SKM-1 treated with dmso at 0.1 percent for 144 hours (cell line): ENCODE results near the gene PIEZO2.

Experiments used
- DNase-seq: peaks from one replicate; lab custom pipeline; 2025; ENCODE audit not compliant: unreplicated experiment; lab: John Stamatoyannopoulos, UW

PIEZO2 gene

GRCh38 chr18:11113937-11114336, 35.4 kb downstream of the PIEZO2 start:
- no peak for DNase-seq

- no peak for DNase-seq
Observed at GRCh38 chr18:11113046-11113548, 36.3 kb downstream of the PIEZO2 start.

GRCh38 chr18:11112286-11112685, 37.1 kb downstream of the PIEZO2 start:
- no peak for DNase-seq

GRCh38 chr18:11110509-11110908, 38.9 kb downstream of the PIEZO2 start:
- no peak for DNase-seq

- no peak for DNase-seq
Observed at GRCh38 chr18:11108947-11109346, 40.4 kb downstream of the PIEZO2 start.

- no peak for DNase-seq
Observed at GRCh38 chr18:11106894-11107293, 42.5 kb downstream of the PIEZO2 start.

- DNase-seq: no peak
Observed at GRCh38 chr18:11105463-11105862, 43.9 kb downstream of the PIEZO2 start.

- DNase-seq: no peak
Observed at GRCh38 chr18:11104307-11104706, 45.1 kb downstream of the PIEZO2 start.

- DNase-seq: no peak
Observed at GRCh38 chr18:11096839-11097750, 52.3 kb downstream of the PIEZO2 start.

- DNase-seq: no peak
Observed at GRCh38 chr18:11096411-11096810, 53.0 kb downstream of the PIEZO2 start.

GRCh38 chr18:11095674-11096293, 53.6 kb downstream of the PIEZO2 start:
- no peak for DNase-seq

GRCh38 chr18:11095211-11095610, 54.2 kb downstream of the PIEZO2 start:
- no peak for DNase-seq

GRCh38 chr18:11091746-11092145, 57.6 kb downstream of the PIEZO2 start:
- no peak for DNase-seq

- DNase-seq: no peak
Observed at GRCh38 chr18:11089931-11090715, 59.2 kb downstream of the PIEZO2 start.

- DNase-seq: no peak
Observed at GRCh38 chr18:11081009-11081532, 68.3 kb downstream of the PIEZO2 start.

- DNase-seq: no peak
Observed at GRCh38 chr18:11078491-11078890, 70.9 kb downstream of the PIEZO2 start.

GRCh38 chr18:11077548-11078187, 71.7 kb downstream of the PIEZO2 start:
- DNase-seq: no peak

GRCh38 chr18:11074889-11075288, 74.5 kb downstream of the PIEZO2 start:
- no peak for DNase-seq

- DNase-seq: no peak
Observed at GRCh38 chr18:11073971-11074370, 75.4 kb downstream of the PIEZO2 start.

- DNase-seq: no peak
Observed at GRCh38 chr18:11072632-11073031, 76.7 kb downstream of the PIEZO2 start.

GRCh38 chr18:11071300-11071699, 78.1 kb downstream of the PIEZO2 start:
- no peak for DNase-seq
